Measurements from ENCODE around the gene PDZRN3. TPM values are rescaled to one million over a fixed set of nuclear protein-coding genes. Genes with fewer than 3 reads are reported as not detected.

Gene PDZRN3
- total RNA-seq, 1 experiment from 2014 or later: 0.17 TPM

DNA sequence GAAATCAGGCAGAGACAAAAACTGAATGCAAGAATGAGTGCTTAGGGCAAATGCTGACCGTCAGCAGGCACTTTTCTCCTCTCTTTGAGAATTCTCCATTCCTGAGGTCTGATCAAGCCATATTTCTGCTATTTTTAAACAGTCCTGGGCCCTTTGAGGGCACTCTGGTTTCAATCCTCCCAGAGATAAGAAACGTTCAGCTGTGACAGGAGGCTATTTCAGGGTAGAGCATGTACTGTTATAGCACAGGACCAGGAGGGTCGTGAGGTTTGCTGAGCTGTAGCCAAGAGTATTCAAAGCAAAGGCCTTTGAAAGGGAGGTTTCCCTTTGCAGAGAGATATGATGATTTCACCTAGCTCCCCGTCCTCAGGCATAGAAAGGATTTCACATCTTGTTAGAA lies 39.6 kb upstream of the PDZRN3 start:
- Histone ChIP-seq H3K36me3 (ENCODE audit: control insufficient read depth in 1 of 2, insufficient read depth in 2 of 2, low read length in 2 of 2) (no peaks in the 10 kb centered on the region), H3K79me2 (ENCODE audit: insufficient read depth, low read length) (no peaks in the 10 kb centered on the region), H3K4me2 (ENCODE audit: low read length) (no peak overlapping the region), H2AFZ (ENCODE audit: low read depth, low read length, poor library complexity, severe bottlenecking) (no peak overlapping the region), H4K20me1 (ENCODE audit: insufficient read depth) (no peaks in the 10 kb centered on the region), H3K27me3 (ENCODE audit: insufficient read depth, low read length) (no peaks in the 10 kb centered on the region), H3K4me3 (replicated peaks in 1 of 2; ENCODE audit: low read depth in 1 of 2, low read length in 2 of 2) (no peak overlapping the region), H3K27ac (ENCODE audit: low read depth, low read length) (no peak overlapping the region), H3K4me1 (ENCODE audit: control insufficient read depth in 1 of 2, insufficient read depth in 2 of 2, low read length in 2 of 2) (no peaks in the 10 kb centered on the region), H3K9ac (ENCODE audit: low read length) (no peak overlapping the region), H3K9me3 (ENCODE audit: control insufficient read depth in 1 of 2, insufficient read depth in 1 of 2, low read depth in 1 of 2, low read length in 2 of 2) (peaks cover 0 to 12% of the 10 kb centered on the region in 2 experiments; a peak in 1 of 4 replicates), H3K9me2 (ENCODE audit: insufficient read depth) (no peaks in the 10 kb centered on the region)
- DNase-seq (ENCODE audit: low read depth, low spot score) (no peak), ATAC-seq (no peak)
- no peak for TF ChIP-seq EGR1 (IDR thresholded peaks at IDR 0.05; ENCODE audit: low read depth)
- TF ChIP-seq, protein P1, sequence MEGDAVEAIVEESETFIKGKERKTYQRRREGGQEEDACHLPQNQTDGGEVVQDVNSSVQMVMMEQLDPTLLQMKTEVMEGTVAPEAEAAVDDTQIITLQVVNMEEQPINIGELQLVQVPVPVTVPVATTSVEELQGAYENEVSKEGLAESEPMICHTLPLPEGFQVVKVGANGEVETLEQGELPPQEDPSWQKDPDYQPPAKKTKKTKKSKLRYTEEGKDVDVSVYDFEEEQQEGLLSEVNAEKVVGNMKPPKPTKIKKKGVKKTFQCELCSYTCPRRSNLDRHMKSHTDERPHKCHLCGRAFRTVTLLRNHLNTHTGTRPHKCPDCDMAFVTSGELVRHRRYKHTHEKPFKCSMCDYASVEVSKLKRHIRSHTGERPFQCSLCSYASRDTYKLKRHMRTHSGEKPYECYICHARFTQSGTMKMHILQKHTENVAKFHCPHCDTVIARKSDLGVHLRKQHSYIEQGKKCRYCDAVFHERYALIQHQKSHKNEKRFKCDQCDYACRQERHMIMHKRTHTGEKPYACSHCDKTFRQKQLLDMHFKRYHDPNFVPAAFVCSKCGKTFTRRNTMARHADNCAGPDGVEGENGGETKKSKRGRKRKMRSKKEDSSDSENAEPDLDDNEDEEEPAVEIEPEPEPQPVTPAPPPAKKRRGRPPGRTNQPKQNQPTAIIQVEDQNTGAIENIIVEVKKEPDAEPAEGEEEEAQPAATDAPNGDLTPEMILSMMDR (IDR thresholded peaks at IDR 0.05 in 2 of 3, conservative IDR thresholded peaks at IDR 0.05 in 1 of 3; ENCODE audit: borderline replicate concordance in 1 of 3, insufficient read depth in 1 of 3, low read depth in 2 of 3, low read length in 2 of 3): no peak
- TF ChIP-seq JUND (IDR thresholded peaks at IDR 0.05): no peak
- TF ChIP-seq POLR2AphosphoS5 (IDR thresholded peaks at IDR 0.05; ENCODE audit: low read depth, low read length): no peak
- TF ChIP-seq ZNF274 (IDR thresholded peaks at IDR 0.05; ENCODE audit: low read depth, low read length): no peak
- no peak for TF ChIP-seq CEBPB (IDR thresholded peaks at IDR 0.05; ENCODE audit: low read depth)
- TF ChIP-seq TCF7L2 (IDR thresholded peaks at IDR 0.05; ENCODE audit: borderline replicate concordance, extremely low read depth, insufficient read depth, insufficient read length): no peak
- no peak for TF ChIP-seq ELF1 (IDR thresholded peaks at IDR 0.05; ENCODE audit: borderline replicate concordance, low read depth)
- TF ChIP-seq, protein P2, sequence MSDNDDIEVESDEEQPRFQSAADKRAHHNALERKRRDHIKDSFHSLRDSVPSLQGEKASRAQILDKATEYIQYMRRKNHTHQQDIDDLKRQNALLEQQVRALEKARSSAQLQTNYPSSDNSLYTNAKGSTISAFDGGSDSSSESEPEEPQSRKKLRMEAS (IDR thresholded peaks at IDR 0.05): no peak
- no peak for TF ChIP-seq ZFX (IDR thresholded peaks at IDR 0.05)
- TF ChIP-seq POLR2A (IDR thresholded peaks at IDR 0.05; ENCODE audit: borderline replicate concordance, extremely low read depth, insufficient read depth, insufficient read length): no peak
- TF ChIP-seq, protein P3, sequence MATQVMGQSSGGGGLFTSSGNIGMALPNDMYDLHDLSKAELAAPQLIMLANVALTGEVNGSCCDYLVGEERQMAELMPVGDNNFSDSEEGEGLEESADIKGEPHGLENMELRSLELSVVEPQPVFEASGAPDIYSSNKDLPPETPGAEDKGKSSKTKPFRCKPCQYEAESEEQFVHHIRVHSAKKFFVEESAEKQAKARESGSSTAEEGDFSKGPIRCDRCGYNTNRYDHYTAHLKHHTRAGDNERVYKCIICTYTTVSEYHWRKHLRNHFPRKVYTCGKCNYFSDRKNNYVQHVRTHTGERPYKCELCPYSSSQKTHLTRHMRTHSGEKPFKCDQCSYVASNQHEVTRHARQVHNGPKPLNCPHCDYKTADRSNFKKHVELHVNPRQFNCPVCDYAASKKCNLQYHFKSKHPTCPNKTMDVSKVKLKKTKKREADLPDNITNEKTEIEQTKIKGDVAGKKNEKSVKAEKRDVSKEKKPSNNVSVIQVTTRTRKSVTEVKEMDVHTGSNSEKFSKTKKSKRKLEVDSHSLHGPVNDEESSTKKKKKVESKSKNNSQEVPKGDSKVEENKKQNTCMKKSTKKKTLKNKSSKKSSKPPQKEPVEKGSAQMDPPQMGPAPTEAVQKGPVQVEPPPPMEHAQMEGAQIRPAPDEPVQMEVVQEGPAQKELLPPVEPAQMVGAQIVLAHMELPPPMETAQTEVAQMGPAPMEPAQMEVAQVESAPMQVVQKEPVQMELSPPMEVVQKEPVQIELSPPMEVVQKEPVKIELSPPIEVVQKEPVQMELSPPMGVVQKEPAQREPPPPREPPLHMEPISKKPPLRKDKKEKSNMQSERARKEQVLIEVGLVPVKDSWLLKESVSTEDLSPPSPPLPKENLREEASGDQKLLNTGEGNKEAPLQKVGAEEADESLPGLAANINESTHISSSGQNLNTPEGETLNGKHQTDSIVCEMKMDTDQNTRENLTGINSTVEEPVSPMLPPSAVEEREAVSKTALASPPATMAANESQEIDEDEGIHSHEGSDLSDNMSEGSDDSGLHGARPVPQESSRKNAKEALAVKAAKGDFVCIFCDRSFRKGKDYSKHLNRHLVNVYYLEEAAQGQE (IDR thresholded peaks at IDR 0.05; ENCODE audit: low read depth): no peak
- ChIA-PET RAD21 (ENCODE audit: low non-redundant PET in 1 of 2, low total read pairs in 2 of 2, uncharacterized antibody in 2 of 2, unreplicated experiment in 2 of 2) (no interaction called here), CTCF (no interaction called here), POLR2A (no interaction called here)
- no TSS peak for BruUV-seq (replicated peaks)
- intact Hi-C loops (cut with micrococcal nuclease): no loop called here

Data from HCT116 (cell line).